ENCODE results near the gene ATRNL1.
"Not testable (repeated sequence)": the region's sequence is repeated elsewhere in the genome, so short reads cannot be mapped to it uniquely, and the experiment has no call there.

The ATRNL1 gene

GRCh38 chr10:115094416-115095140 lies 1.4 kb downstream of the ATRNL1 start:
- Histone ChIP-seq H3K27me3 (no peaks in the 10 kb centered on the region), H3K4me1 (no peaks in the 10 kb centered on the region; the same call in 1 of the 2 replicates), H3K9me3 (no peaks in the 10 kb centered on the region), H3K4me3 (ENCODE audit: low read depth, low read length) (peak overlapping the region; percentile 72), H3K36me3 (no peaks in the 10 kb centered on the region)
- no peak for DNase-seq
- no peak for TF ChIP-seq CTCF (IDR thresholded peaks at IDR 0.05; ENCODE audit: low read depth, low read length)

- DNase-seq: no peak
- Histone ChIP-seq H3K36me3 (no peaks in the 10 kb centered on the region), H3K9me3 (no peaks in the 10 kb centered on the region), H3K27me3 (no peaks in the 10 kb centered on the region), H3K4me3 (ENCODE audit: low read depth, low read length) (no peak overlapping the region), H3K4me1 (no peaks in the 10 kb centered on the region)
- TF ChIP-seq CTCF (IDR thresholded peaks at IDR 0.05; ENCODE audit: low read depth, low read length): no peak
These were observed 2.6 kb downstream of the ATRNL1 start for GRCh38 chr10:115095758-115096157.

- TF ChIP-seq CTCF (IDR thresholded peaks at IDR 0.05; ENCODE audit: low read depth, low read length): no peak
- no peaks in the 10 kb centered on the region for H3K36me3 ChIP-seq
- H3K27me3 ChIP-seq: no peaks in the 10 kb centered on the region
- H3K9me3 ChIP-seq: no peaks in the 10 kb centered on the region
- no peaks in the 10 kb centered on the region for H3K4me1 ChIP-seq
- H3K4me3 ChIP-seq (ENCODE audit: low read depth, low read length): no peak overlapping the region
- DNase-seq: no peak
These were observed 10.5 kb downstream of the ATRNL1 start for GRCh38 chr10:115103700-115104099.

- not testable (repeated sequence) for H3K4me3 ChIP-seq (ENCODE audit: low read depth, low read length); H3K4me1 ChIP-seq
These were observed 12.2 kb downstream of the ATRNL1 start for GRCh38 chr10:115105411-115105810.

GRCh38 chr10:115107830-115108229 lies 14.7 kb downstream of the ATRNL1 start:
- Histone ChIP-seq H3K4me3 (ENCODE audit: low read depth, low read length) (no peak overlapping the region), H3K36me3 (no peaks in the 10 kb centered on the region), H3K9me3 (no peaks in the 10 kb centered on the region), H3K4me1 (no peaks in the 10 kb centered on the region; the same call in 1 of the 2 replicates), H3K27me3 (no peaks in the 10 kb centered on the region)
- TF ChIP-seq CTCF (IDR thresholded peaks at IDR 0.05; ENCODE audit: low read depth, low read length): no peak
- no peak for DNase-seq

More at GRCh38 chr10:115105411-115105810, 12.2 kb downstream of the ATRNL1 start:
- not testable (repeated sequence) for H3K36me3 ChIP-seq, H3K27me3 ChIP-seq, DNase-seq, H3K9me3 ChIP-seq

- Histone ChIP-seq H3K4me1 (peaks cover 7% of the 10 kb centered on the region), H3K4me3 (ENCODE audit: low read depth, low read length) (no peak overlapping the region), H3K27me3 (no peaks in the 10 kb centered on the region), H3K36me3 (no peaks in the 10 kb centered on the region), H3K9me3 (no peaks in the 10 kb centered on the region)
- no peak for TF ChIP-seq CTCF (IDR thresholded peaks at IDR 0.05; ENCODE audit: low read depth, low read length)
- no peak for DNase-seq
These were observed 24.1 kb downstream of the ATRNL1 start for GRCh38 chr10:115117301-115117700.

Measured in BE2C (cell line).